HG02678 (cell line): ENCODE measurements around the gene DUS2.
A peak's percentile ranks its signal among the peaks of the same experiment; 100 is the strongest.
"Not testable (repeated sequence)": the region's sequence is repeated elsewhere in the genome, so short reads cannot be mapped to it uniquely, and the experiment has no call there.

Source experiments
- ATAC-seq: cut with Tn5 transposase; IDR thresholded peaks from one replicate; pipeline ENCODE4 v1.9.1; 2021; ENCODE audit warnings: mild to moderate bottlenecking, moderate library complexity; ENCODE audit not compliant: unreplicated experiment

Gene DUS2

DNA sequence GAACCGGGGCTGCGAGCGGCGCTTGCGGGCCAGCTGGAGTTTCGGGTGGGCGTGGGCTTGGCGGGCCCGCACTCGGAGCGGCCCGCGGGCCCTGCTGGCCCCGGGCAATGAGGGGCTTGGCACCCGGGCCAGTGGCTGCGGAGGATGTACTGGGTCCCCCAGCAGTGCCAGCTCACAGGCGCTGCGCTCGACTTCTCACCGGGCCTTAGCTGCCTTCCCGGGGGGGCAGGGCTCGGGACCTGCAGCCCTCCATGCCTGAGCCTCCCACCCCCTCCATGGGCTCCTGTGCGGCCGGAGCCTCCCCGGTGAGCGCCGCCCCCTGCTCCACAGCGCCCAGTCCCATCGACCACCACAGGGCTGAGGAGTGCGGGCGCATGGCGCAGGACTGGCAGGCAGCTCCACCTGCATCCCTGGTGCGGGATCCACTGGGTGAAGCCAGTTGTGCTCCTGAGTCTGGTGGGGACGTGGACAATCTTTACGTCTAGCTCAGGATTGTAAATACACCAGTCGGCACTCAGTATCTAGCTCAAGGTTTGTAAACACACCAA is 24.8 kb upstream of the DUS2 start:
- ATAC-seq = not testable (repeated sequence)

DNA sequence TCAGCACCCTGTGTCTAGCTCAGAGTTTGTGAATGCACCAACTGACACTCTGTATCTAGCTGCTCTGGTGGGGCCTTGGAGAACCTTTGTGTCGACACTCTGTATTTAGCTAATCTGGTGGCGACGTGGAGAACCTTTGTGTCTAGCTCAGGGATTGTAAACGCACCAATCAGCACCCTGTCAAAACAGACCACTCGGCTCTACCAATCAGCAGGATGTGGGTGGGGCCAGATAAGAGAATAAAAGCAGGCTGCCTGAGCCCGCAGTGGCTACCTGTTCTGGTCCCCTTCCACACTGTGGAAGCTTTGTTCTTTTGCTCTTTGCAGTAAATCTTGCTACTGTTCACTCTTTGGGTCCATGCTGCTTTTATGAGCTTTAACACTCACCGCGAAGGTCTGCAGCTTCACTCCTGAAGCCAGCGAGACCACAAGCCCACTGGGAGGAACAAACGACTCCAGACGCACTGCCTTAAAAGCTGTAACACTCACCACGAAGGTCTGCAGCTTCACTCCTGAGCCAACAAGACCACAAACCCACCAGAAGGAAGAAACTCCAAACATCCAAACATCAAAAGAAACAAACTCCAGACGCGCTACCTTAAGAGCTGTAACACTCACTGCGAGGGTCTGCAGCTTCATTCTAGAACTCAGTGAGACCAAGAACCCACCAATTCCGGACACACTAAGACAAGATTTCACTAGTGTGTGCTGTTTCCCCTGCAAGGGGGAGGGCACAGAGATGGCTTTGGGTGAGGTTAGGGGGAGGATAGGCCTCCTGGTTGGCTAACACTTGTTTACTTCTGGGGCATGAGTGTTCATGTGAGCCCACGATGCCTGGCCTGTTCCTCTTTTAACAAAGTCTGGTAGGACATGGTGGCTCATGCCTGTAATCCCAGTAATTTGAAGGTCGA is 24.1 kb upstream of the DUS2 start, which contains the start of gene DPEP2:
DPEP2 (minus strand) TSS at position 706 of the 910 bp plus-strand sequence. CDS start 6,272 bp downstream, outside the sequence.
- not testable (repeated sequence) for ATAC-seq

DNA sequence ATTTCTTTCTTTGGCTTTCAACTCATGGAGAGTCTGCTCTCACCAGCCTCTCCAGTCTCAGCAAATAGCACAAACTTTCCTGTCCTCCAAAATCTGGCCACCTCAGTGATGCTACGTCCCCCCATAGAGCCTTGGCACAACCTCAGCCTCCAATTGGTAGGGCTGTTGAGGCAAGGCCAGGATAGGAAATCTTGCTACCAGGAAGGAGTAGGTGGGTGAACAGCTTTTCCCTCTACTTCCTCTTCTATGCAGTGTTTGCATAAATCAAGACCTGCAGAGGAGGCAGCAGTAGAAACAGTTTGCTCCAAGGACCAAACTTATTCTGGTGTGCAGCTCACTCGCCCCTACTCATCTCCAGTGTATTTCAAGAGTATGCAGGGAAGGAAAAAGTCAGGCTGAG is 23.1 kb upstream of the DUS2 start:
- ATAC-seq = no peak

DNA sequence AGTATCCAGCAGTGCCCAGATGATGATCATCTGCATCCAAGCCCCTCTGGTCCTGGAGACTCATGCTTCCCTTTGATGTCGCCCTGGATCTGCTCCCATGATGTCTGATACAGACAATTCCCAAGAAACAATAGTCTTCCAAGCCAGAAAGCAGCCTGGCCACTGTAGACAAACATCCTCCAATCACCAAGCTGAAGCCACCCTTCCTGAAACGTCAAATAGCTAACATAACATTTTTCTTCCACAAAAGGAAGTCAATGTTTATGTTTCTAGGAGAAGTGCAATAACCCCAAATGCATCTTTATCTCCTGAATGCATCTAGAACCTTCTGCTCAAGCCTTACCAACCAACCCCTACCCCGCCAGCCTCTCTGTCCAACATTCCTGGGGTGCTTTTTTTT is 22.6 kb upstream of the DUS2 start:
- no peak for ATAC-seq

DNA sequence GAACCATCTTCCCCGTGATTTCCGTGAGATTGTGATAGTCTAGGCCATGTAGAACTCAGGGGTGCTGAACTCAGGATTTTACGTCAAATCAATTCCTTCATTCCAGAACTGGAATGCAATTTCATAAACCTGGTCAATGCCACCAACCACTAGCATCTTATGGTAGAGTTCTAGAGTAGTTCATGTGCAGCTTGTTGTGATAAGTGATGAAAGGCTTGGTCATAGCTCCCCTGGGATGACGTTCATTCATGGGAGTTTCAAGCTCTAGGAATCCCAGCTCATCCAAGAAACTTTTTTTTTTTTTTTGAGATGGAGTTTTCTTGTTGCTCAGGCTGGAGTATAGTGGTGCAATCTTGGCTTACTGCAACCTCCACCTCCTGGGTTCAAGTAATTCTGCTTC is 20.1 kb upstream of the DUS2 start:
- no peak for ATAC-seq

DNA sequence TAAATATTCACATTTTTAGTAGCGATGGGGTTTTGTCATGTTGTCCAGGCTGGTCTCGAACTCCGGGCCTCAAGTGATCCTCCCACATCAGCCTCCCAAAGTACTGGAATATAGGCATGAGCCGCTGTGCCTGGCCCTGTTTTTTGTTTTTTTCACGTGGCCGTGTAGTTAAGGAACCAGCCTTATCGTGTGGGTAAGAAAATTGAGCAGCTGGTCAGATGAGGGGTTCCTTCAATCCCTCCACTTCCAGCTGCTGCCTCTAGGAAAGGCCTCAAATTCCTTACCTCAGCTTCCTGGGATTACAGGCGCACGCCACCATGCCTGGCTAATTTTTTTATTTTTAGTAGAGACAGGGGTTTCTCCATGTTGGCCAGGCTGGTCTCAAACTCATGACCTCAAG is 17.9 kb upstream of the DUS2 start:
- ATAC-seq = no peak

DNA sequence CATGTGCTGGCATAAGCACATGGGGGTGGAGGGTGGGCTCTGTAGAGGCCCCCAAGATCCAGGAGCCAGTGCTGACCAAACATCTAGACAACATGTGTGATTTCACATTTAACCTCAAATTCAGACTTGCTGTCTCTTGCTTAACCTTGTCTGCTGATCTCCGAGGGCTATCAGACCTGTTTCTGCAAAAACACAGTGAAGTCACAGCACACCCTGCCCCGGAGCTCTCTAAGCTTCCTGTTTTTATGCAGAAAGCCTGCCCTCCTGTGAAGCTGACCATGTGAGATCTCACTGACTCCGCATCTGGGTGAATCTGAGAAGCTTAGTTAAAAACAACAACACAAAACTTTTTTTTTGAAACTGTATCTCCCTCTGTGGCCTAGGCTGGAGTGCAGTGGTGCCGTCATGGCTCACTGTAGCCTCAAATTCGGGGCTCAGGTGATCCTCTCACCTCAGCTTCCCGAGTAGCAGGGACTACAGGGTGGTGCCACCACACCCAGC is 17.2 kb upstream of the DUS2 start:
- no peak for ATAC-seq

DNA sequence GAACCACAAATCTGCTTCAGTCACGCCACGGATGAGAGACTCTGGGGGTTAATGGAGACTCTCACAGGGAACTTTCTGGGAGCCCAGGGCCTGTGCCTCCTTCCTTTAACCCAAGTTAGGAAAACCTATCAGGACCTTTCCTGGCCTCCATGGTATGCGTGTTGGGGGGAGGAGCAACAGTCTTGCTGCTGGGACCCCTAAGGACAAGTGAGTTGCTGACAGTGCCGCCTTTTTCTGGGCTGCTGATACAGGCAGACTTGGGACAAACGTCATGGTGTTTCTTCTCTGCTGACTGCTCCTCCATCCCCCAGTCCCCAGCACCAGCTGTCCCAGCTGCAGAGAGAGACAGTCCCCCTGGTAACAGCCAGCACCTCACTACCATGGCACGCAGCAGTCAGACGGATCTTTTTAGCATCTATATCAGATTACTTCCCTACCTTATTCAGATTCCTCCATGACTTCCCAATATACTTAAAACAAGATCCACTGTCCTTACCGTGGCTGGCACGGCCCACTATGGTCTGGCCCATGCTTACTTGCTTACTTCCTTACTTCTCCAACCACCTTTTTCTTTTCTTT is 13.8 kb upstream of the DUS2 start:
- ATAC-seq = no peak

DNA sequence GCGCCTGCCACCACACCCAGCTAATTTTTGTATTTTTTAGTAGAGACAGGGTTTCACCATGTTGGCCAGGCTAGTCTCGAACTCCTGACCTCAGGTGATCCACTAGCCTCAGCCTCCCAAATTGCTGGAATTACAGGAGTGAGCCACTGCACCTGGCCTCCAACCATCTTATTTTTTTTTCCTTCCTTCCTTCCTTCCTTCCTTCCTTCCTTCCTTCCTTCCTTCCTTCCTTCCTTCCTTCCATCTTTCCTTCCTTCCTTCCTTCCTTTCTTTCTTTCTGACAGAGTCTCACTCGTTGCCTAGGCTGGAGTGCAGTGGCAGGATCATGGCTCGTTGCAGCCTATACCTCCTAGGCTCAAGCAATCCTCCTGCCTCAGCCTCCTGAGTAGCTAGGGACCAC is 13.2 kb upstream of the DUS2 start:
- ATAC-seq = not testable (repeated sequence)

DNA sequence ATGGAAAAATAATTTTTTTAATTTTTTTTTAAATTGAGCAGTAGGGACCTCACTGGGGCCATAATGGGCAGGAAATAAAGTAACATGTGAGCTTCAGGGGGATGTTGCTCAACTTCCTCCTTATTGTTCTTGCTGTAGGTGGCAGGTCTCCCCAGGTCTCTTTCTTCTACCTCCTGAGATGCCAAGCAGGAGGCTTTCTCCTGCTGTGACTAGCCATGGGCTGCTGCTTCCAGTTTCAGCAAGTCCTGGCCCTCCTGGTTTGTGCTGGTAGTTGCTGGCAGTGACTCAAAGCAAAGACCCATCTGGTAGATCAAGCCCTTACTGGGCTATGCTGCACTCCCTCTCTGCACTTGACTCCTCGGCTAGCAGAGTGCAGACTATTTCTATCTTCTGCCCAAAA is 9.6 kb upstream of the DUS2 start:
- no peak for ATAC-seq

DNA sequence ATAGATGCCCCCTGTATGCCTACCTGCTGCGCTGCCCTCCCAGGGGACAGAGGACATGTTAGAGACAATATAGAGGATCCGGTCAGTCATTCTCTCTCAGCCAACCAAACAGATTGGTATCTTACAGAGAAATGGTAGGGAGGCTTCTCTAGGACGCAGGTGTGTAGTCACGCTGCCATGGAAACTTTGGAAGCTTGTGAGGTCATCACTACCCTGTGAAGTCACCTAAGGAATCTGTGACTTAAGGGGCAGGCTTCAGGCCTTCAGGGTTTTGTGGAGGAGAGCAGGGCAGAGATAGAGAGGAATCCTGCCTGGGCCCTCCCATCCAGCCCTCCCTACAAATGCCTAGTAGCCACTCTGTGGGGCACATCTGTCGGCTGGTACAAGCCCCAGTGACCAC is 7.4 kb upstream of the DUS2 start, which contains the start of gene DPEP2NB:
DPEP2NB (minus strand) TSS at position 231 of the 400 bp plus-strand sequence; CDS start at position 90, 141 bp downstream.
- ATAC-seq = no peak

DNA sequence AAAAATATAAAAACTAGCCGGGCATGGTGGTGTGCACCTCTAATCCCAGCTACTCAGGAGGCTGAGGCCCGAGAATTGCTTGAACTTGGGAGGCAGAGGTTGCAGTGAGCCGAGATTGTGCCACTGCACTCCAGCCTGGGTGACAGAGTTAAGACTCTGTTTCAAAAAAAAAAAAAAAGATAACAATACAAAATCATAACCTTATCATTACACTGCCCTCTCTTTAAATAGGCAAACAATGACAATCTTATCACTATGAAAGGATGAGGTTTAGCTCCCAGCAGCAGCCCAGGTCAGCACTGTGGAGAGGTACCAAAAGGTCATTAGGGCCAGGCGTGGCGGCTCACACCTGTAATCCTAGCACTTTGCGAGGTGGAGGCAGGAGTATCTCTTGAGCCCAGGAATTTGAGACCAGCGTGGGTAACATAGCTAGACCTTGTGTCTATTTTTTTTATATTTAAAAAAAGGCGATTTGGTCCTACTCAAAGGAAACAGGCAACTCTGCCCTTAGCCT is 3.9 kb upstream of the DUS2 start:
- ATAC-seq = no peak

DNA sequence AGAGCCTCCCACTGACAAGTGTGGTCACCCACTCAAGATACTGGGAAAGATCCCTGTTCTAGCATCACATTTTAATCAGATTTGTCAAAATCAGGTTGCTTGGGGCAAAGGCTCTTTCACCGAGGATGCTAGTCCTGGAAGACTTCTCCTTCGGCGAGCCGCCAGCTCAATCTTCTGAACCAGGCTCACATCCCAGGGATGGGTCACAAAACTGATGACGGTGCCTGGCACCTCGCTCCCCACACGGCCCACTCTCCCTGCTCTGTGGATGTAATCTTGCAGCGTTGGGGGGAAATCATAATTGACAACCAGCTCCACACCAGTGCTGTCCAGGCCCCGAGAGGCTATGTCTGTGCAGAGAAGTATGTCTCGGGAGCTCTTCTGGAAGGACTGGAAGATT is 1.6 kb upstream of the DUS2 start:
- ATAC-seq = no peak

DNA sequence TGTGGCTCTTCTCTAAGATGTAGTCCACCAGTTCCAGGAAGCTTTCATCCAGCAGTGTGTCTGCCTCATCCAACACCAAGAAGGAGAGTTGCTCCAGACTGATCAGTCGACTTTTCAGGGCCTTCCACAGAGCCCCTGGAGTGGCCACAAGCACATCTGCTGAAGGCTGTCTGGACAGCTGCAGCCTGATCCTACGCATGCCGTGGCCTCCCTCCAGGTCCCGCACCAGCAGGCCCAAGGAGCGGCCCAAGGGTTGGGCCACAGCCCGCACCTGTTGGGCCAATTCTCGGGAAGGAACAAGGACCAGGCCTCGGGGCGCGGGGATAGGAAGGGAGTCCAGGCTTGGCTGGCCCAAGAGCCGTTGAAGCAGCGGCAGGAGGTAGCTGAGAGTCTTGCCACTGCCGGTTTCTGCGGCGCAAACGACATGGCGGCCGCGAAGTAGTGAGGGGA is 781 bp upstream of the DUS2 start:
- peak; percentile 8 for ATAC-seq

DNA sequence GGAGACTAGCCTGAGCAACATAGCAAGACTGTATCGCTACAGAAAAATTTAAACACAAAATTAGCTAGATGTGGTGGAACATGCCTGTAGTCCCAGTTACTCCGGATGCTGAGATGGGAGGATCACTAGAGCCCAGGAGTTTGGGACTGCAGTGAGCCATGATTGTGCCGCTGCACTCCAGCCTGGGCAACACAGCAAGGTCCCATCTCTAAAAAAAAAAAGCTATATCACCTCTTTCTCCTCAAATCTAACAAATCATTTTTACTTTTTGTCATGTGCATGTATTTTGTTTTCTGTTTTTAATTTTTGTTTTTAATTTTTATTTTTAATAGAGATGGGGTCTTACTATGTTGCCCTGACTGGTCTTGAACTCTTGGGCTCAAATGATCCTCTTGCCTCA is 5.9 kb downstream of the DUS2 start:
- ATAC-seq = no peak

DNA sequence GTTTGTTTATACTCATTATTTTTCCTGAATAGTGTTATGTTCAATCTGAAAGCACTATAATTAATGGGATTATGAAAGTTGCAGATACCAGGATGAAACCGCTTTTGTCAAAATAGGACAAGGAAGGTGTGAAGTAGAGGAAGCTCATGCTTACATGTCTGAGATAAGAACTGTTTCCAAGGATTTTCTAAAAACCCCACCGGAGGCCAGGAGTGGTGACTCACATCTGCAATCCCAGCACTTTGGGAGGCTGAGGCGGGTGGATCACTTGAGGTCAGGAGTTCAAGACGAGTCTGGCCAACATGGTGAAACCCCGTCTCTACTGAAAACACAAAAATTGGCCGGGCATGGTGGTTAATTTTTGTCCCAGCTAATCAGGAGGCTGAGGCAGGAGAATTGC is 7.0 kb downstream of the DUS2 start:
- not testable (repeated sequence) for ATAC-seq

DNA sequence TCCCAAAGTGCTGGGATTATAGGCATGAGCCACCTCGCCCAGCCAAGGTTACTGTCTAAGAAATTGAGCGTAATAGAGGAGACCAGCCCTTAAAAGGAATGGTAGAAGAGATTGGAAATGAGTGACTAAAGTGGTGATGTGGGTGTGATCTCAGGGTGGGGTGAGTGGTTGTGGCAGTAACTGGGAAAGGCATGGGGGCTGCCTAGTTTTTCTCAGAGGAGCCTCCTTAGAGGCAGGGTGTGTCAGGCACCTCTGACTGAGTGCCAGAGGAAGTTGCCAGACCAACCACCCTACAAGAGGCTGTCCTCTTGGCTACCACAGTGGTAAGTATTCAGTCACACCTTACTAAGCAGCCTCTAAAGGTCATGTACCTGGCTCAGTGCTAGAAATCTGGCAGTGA is 8.9 kb downstream of the DUS2 start:
- no peak for ATAC-seq

DNA sequence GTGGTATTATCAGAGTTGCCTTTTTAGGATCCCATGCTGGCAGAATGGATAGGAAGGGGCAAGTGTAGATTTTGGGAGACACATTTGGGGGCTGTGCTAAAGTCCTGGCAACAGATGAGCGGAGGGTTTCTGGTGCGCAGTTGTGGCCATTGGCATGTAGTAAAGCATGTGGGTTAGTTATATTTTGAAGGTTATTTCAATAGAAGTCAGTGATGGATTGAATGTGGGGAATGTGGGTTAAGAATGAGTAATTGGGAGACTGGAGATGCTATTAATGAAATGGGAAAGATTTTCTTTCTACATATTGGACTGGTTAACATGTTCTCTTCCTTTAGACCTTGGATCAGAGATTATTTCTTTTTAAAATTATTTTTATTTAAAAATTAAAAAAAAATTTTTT is 10.0 kb downstream of the DUS2 start:
- no peak for ATAC-seq

DNA sequence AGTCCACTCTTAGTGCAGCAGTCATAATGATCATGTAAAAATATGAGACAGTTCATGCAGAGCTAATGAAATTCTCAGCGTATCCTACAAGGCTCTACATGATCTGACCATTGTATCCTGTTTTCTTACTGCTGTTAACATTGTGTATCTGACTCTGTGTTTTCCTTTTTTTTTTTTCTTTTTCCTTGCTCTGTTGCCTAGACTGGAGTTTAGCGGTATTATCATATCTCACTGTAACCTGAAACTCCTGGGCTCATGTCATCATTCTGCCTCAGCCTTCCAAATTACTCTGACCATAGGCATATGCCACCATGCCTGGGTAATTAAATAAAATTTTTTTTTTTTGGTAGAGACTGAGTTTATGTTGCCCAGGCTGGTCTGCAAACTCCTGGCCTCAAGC is 12.1 kb downstream of the DUS2 start:
- ATAC-seq = no peak

DNA sequence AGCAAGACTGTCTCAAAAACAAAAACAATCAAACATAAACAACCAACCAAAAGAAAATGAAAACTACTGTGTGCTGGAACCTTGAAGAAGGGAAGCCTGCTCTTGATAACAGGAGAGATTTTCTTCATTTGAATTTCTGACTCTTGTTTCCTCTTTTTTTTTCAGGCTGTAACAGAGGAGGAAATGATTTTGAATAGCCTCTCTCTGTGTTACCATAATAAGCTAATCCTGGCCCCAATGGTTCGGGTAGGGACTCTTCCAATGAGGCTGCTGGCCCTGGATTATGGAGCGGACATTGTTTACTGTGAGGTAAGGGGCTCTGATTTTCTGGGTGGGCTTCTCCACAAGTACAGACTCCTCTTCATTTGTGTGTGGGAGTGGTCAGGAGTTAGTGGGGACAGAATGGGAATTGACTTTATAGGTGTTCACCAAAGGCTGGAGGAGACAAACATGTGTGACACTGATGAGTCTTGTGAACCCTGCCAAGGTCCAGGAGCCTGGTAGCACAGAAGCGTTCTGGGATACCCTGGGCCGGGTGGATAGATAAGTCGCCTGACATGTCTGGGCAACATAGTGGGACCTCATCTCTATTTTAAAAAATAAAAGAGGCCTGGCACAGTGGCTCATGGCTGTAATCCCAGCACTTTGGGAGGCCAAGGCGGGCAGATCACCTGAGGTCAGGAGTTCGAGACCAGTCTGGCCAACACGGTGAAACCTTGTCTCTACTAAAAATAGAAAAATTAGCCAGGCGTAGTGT is 14.9 kb downstream of the DUS2 start:
- ATAC-seq = no peak
